Measurements from ENCODE around the gene COL24A1. TPM values are rescaled to one million over a fixed set of nuclear protein-coding genes. Genes with fewer than 3 reads are reported as not detected.
"Not testable (repeated sequence)": the region's sequence is repeated elsewhere in the genome, so short reads cannot be mapped to it uniquely, and the experiment has no call there.

The COL24A1 gene
- total RNA-seq, 1 donor from 2014 or later = 0.06 TPM

DNA sequence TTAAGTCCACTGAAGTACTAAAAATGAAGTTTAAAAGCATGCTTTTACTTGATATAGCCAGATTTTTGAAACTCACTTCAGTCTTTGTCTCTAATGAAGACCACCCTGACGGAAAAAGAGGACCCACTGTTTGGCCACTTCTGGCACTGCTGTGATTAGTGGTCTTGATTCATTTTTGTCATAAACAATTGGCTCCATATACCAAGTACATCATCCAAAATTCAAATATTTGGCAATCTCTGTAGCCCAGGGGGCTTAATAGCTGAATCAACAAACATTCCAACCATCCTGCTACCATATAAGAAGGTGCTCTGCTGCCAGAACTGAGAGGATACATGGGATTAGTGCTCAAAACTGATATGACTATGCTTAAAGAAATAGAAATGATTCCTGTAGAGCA, 156.0 kb downstream of the COL24A1 start:
- no peak for DNase-seq (ENCODE audit: extremely low read depth, low read depth, low spot score)

DNA sequence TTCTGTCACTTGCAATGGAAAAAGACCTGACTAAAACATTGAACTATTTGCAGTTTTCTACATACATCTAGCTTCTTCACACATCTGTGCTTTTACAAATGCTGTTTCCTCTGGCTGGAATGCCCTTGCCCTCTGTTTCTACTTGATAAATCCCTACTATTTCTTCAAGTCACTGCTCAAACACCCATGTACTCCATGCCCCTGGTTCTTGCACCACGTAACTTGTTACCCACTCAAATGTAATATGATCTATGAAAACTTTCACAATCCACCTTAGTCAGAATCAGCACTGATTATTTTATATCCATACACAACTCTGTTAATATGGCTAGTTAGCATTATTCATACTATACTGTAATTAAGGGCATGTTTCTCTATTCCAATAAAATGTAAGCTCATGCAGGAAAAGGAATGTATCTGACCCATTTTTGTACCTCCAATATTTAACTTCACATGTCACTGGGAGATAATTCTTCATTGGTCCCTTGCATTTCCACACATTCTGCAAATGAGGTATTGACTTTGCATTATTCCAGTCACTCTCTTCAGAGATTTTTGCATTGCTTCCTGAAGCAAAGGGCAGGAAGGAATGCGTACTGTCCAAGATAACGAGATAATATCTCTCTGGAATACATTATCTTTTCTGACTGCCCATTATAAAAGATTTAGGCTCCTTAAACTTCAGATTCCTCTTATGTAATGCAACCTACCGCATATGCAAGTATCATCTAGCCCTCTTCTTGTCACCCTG, 158.3 kb downstream of the COL24A1 start:
- DNase-seq (ENCODE audit: extremely low read depth, low read depth, low spot score) = no peak

DNA sequence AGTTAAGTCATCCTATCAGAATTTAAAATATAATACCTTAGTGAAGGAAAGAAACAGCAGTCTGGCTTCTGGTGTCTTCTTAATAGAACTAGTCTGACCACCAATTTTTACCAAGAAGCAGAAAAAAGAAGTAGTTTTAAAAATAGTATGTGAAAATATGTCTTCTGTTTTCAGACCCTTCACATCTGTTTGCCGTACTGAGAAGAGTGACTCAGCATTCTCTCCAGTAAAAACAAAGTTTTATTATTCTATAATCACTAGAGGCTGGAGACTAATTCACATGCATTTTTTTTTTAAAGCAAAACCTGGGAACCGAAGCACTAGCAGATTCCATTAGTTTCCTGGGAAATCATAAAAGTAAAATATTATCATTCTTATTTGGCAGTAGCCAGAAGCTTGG, 163.8 kb downstream of the COL24A1 start:
- no peak for DNase-seq (ENCODE audit: extremely low read depth, low read depth, low spot score)

DNA sequence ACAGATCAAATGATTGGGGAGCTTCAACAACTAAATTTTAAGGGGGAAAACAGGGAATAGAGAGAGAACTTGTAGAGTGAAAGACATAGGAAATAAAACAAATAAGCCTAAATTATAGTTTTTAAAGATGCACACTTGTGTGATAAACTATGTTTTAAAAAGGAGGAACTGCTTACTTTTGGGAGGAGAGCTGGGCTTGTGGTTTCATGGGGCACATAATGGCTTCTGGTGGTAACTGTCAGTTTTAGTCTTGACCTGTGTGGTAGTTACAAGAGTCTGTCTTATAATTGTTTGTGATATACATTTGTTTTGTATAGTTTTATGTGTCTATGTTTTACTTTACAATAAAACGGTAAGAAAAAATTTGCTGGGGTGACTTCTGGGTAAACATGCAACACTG, 165.3 kb downstream of the COL24A1 start:
- DNase-seq (ENCODE audit: extremely low read depth, low read depth, low spot score) = no peak

DNA sequence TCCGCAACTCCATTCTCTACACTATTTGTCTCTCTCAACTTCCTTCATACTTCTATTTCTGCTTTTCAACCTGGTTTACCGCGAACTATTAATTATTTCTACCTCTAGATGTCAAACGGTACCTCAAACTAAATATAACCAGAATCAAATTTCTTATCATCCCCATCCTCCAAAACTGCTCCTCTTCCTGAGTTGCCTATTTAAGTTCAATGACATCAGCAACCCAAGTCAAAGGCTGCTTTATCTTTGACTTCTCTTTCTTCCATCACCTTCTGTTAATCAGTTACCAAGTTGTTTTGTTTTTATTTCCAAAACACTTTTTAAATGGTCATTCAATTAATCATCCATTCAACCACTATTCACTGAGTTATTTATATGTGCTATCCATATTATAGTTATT, 171.9 kb downstream of the COL24A1 start:
- DNase-seq (ENCODE audit: extremely low read depth, low read depth, low spot score) = no peak

DNA sequence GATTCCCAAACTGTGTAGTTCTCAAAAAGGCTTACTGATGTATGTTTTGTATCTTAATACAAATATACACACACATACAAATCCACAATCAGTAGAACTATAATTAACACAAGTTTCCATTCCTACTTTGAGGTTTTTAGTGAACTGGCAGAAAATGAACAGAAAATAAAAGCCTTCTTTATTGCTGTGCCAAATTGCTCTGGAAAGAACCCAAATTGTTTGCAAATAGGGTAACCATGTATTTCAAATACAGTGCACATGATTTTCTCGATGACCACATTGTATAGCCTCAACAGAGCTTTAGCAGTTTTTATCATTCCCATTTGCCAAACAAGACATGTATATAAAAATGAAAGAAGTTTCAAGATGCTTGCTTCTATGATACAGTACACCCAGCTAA, 173.3 kb downstream of the COL24A1 start:
- no peak for DNase-seq (ENCODE audit: extremely low read depth, low read depth, low spot score)

DNA sequence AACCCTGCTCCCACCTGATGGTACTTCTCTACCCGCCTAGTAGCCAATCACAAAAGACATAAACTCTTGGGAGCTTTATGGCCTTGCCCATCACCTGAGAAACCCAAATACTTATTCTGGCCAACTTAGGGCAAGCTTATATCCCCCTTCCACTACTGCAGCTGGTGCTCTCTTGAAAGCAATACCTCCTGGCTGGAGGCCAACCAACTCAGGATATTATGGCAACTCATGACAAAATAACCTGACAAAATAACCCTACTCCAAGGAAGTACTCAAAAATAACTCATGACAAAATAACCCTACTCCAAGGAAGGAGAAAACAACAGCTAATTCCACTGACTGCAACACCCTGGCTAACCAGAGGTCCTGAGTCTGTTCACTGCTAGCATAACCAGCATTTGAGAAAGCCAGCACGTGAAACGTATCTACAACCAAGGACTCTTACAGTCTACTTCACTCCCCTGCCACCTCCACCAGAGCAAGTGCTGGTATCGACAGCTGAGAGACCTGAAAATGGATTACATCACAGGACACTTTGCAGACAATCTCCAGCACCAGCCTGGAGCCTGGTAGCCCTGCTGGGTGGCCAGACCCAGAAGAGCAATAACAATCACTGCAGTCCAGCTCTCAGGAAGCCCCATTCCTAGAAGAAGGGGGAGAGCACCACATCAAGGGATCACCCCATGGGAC, 179.9 kb downstream of the COL24A1 start:
- DNase-seq (ENCODE audit: extremely low read depth, low read depth, low spot score) = no peak

DNA sequence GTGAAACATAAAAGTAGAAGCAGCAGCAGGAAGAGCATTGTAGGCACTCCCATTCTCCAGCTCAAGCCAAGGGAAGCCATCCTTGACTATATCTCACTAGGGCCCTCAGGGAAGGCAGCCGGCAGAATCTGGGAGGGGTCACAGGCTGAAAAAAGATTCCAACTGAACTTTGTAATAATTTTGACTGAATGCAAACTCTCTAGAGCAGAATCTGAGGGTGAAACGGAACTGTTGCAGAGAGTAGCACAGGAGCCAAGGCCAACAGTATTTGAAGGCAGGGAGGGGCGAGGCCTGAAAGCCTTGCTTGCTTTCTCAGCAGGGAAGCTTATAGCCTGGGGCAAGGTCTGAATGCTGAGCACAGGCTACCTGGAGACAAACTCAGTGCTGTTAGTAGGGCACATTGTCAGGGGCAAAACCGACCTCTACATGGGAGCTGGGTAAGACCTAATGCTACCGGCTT, 180.6 kb downstream of the COL24A1 start:
- DNase-seq (ENCODE audit: extremely low read depth, low read depth, low spot score) = no peak

DNA sequence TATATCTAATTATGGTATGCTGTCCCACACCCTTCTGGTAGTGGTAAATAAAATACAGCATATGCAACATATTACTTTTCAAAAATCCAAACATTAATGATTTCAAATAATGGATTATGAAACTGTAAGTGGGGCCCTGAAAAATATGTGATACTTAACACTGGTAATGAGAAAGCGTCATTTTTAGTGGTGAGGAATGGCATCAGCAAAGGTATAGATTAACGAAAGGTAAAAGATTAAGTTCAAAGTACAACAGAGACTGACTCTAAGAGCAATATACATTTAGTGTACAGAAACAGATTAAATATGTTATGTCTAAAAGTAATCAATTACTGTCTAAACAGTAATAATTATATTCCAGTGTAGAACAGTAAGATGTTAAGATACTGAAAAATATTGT, 194.1 kb downstream of the COL24A1 start:
- DNase-seq (ENCODE audit: extremely low read depth, low read depth, low spot score) = no peak

DNA sequence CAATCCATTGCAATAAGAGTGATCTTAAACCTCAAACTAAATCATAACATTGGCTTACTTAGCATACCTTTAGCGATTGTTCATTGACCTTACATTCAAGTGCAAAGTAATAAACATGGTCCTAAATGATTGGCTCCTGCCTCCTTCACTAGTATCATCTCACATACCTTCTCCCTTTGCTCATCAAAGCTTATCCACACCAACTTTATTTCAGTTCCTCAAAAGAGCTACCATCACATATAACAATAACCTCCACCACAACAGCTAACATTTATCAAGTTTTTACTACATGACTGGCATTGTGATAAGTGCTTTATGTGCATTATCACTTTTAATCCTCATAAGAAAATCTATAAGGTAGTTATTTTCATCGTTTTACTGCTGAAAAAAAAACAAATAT, 198.8 kb downstream of the COL24A1 start:
- DNase-seq (ENCODE audit: extremely low read depth, low read depth, low spot score) = no peak

DNA sequence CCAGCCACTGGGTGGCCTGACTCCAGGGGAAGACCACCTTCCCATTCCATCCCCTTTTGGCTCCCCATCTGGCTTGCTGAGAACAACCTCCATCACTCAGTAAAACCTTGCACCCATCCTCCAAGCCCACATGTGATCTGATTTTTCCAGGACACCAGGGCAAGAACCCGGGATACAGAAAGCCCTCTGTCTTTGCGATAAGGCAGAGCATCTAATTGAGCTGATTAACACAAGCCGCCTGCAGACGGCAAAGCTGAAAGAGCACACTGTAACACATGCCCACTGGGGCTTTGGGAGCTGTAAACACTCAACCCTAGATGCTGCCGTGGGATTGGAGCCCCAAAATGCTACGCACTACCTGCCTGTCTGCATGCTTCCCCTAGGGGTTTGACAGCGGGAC, 201.4 kb downstream of the COL24A1 start:
- not testable (repeated sequence) for DNase-seq (ENCODE audit: extremely low read depth, low read depth, low spot score)

DNA sequence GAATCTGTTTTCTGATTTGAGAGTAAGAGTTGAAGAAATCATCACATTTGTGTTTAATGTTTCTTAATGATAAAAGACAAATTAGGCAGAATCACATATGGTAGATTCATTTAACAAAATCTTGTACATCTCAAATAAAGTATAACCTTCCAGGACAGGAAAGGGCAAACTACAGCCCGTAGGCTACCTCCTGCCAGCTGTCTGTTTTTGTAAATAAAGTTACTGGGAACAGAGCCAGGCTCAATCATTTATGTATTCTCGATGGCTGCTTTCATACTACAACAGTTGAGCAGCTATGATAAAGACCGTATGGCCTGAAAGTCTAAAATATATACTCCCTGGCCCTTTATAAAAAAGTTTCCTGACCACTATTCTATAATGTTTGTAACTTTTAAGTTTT, 204.1 kb downstream of the COL24A1 start:
- DNase-seq (ENCODE audit: extremely low read depth, low read depth, low spot score) = no peak

DNA sequence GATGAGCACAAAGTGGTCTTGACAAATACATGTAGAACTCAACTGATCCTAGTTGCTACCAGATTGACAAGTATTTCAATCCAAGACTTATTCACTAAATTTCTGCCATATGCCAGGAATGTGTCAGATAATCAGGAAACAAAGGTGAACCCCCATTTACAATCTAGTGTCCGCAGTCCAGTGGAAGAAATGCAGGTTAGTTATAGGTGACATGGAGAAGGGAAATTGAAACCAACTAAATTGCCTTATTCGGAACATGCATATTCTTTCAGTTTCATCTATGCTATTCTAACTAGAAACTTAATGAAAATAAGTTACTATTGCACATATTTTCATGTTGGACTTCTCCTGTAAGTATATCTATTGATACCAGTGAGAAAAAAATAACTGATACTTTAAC, 209.4 kb downstream of the COL24A1 start:
- DNase-seq (ENCODE audit: extremely low read depth, low read depth, low spot score) = no peak

DNA sequence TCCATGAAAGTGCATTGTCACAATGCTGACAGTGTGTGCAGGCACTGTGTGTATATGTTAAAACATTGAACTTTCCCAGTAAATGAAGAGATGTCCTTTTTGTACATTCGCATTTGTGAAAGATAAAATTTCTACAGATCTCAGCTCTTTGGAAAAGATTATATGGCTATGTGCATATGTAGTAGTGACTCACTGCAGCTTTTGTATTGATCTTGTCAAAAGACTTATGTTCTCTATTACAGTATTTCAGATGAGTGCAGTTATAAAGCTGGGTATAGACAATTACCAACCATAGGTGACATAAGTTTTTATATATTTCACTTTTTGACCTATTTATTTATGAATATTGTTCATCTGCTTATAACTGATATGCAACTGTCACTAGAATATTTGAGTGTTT, 212.6 kb downstream of the COL24A1 start:
- DNase-seq (ENCODE audit: extremely low read depth, low read depth, low spot score) = no peak

DNA sequence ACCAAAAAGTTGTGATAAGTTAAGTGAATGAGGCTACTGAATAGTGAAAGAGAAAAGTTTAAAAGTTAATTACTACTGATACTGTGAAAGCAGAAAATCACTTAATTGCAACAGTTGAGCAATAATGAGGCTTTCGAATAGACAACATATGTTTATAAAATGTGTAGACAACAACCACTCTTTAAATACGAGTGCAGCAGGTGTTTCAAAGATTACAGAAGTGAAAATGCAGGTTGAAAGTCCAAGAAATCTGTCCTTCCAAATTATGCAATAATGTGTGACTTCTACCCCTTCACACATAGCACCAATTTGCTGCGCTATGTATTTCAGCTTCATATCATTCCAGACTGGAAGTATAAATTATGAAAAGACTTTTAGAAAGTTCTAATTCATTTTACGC, 213.0 kb downstream of the COL24A1 start:
- DNase-seq (ENCODE audit: extremely low read depth, low read depth, low spot score) = no peak

DNA sequence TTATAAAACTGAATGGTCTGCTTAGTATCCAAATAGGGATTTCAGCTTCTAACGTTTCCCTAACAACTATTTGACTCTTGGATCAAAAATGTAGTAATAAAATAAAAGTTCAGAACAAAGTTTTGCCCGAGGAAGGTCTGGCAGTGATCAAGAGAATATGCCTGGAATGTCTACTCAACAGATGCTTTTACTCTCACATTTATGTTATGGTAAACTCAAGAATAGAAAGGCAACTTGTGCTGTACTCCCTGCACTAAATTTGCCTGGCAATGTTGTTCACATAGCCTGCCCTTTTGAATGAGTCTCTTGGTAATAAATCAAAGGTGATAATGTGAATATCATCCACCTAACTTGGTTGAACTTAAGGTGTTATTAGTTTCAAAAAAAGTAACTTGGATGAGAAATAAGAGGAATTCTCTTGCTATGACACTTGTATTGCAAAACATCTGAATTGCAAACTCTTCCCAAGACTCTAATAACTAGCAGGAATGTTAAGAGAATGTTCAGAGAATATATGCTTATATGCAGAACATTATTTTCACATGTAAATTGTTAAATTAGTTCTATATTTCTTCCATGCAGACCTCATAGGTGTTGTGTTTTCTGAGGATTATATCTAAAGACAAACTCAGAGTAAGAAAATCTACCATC, 215.8 kb downstream of the COL24A1 start:
- DNase-seq (ENCODE audit: extremely low read depth, low read depth, low spot score) = no peak

DNA sequence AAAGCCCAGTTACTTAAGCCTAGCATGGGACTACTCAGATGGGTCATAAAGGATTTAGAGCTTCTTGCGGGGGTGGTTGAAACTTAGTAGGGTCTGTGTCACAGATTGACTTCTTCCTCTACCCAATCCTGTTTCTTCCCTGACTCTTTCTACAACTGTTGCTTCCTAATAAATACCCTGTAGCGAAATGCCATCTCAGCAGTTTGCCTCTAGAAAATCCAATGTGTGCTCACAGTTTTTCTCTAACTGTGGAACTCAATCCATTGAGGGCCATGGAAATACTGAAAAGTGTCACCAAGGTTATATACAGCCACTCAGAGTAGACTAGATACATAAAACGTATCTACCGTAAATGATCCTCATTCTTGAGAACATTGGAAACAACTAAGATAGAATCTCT, 217.7 kb downstream of the COL24A1 start:
- no peak for DNase-seq (ENCODE audit: extremely low read depth, low read depth, low spot score)

DNA sequence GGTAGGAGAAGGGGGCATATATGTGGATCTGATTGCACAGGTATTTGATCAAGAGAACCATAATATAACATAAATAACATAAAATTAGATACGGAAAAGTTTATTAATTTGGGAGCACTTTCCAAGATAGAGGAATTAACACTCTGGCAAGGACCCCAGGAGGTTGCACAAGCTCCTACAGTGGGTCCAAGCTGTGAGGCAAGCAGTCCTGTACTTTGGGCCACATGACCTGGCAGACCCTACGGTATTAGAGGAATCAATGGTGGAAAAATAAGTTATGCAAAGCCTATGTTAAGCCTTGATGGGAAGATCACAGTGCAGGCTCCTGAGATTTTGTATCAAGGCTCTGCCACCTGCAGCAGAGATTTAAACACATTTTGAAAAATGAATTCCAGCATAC, 220.1 kb downstream of the COL24A1 start:
- no peak for DNase-seq (ENCODE audit: extremely low read depth, low read depth, low spot score)

DNA sequence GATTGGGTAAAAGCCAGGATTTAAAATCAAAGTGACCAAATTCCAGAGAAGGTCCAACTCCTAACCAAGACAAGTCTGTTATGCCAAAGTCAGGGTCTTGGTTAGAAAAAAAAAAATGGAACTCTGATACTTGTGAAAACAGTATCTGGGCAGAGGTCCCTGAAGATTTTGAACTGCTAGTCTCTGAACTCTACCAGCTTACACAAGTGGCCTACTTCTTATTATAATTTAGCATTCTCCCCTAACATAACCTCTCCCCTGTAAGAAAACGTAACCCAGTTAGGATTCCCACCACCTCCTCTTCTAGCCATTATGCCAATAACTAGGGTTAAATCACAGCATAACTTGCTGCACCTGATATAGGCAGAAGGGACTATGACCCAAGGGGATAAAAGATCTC, 220.5 kb downstream of the COL24A1 start:
- DNase-seq (ENCODE audit: extremely low read depth, low read depth, low spot score) = no peak

DNA sequence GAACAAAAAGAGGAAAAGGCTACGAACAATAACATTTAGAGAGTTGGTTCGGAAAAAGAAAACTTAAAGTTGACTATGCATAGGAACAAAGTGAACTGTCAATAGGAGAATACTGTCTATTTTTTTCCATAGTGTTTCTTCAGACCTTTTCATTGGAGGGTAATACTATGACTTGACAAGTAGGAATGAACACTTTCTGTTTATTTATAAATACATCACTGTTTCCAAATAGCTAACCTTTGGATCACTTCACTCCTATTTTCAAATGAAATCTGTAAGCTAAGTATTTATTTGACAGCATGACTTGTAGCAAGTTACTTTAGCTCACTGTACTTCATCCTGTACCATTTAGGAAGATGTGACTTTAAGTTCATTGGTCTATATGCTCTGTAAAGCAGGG, 221.3 kb downstream of the COL24A1 start:
- DNase-seq (ENCODE audit: extremely low read depth, low read depth, low spot score) = no peak

DNA sequence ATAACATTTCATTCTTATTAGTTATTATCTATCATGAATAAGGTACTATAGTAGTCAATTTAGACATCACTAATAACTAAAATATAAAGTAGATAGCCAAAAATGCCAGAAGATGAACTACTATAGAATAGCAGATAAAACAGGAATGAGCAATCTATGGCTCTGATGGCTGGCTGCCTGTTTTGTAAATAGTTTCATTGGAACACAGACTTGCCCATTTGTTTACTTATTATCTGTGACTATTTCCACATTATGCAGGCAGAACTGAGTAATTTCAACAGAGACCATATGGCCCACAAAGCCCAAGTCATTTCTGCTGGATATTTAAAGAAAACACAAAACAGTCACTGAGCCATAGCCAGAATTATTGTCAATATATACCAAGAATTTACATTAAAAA, 222.1 kb downstream of the COL24A1 start:
- DNase-seq (ENCODE audit: extremely low read depth, low read depth, low spot score) = no peak

DNA sequence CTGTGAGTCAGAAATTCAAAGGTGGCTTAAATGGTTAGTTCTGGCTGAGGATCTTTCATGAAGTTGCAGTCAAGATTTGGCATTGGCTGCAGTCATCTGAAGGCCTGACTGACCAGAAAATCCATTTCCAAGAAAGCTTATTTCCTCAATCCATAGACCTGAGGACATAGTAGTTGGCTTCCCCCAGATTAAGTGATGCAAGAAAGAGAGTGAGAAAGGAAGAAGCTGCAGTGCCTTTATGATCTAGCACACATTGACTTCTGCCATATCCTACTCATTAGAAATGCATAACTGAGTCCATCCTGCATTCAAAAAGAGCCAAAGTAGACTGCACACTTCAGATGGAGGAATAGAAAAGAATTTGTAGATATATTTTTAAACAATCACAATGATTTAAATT, 222.6 kb downstream of the COL24A1 start:
- DNase-seq (ENCODE audit: extremely low read depth, low read depth, low spot score) = no peak
